ENCODE results near the gene SSB.

DNA sequence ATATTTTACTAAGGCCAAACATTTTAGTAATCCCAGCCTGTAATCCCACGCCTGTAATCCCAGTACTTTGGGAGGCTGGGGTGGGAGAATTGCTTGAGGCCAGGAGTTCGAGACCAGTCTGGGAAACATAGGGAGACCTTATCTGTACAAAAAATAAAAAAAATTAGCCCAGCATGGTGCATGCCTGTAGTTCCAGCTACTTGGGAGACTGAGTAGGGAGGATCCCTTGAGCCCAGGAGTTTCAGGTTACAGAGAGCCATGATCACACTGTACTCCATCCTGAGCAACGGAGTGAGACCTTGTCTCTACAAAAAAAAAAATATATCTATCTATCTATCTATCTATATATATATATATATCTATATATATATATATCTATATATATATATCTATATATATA is 45.9 kb upstream of the SSB start:
- TF ChIP-seq, protein P1, sequence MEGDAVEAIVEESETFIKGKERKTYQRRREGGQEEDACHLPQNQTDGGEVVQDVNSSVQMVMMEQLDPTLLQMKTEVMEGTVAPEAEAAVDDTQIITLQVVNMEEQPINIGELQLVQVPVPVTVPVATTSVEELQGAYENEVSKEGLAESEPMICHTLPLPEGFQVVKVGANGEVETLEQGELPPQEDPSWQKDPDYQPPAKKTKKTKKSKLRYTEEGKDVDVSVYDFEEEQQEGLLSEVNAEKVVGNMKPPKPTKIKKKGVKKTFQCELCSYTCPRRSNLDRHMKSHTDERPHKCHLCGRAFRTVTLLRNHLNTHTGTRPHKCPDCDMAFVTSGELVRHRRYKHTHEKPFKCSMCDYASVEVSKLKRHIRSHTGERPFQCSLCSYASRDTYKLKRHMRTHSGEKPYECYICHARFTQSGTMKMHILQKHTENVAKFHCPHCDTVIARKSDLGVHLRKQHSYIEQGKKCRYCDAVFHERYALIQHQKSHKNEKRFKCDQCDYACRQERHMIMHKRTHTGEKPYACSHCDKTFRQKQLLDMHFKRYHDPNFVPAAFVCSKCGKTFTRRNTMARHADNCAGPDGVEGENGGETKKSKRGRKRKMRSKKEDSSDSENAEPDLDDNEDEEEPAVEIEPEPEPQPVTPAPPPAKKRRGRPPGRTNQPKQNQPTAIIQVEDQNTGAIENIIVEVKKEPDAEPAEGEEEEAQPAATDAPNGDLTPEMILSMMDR (IDR thresholded peaks at IDR 0.05) = no peak
- no peak for TF ChIP-seq ZFX (IDR thresholded peaks at IDR 0.05; ENCODE audit: borderline replicate concordance)
